ENCODE results near the gene LRMDA. TPM values are rescaled to one million over a fixed set of nuclear protein-coding genes. Genes with fewer than 3 reads are reported as not detected.

LRMDA gene
- total RNA-seq, 3 donors from 2014 or later (not counting 1 experiment from before 2014, with no cell fraction given) = 1.4 to 2.4 (median 2.1) TPM

- no peaks in the 10 kb centered on the region for H3K4me1 ChIP-seq (ENCODE audit: control insufficient read depth, insufficient read depth, low read length)
- DNase-seq = no peak
- TF ChIP-seq CTCF (IDR thresholded peaks at IDR 0.05) = no peak
- no peaks in the 10 kb centered on the region for H3K27me3 ChIP-seq (ENCODE audit: control insufficient read depth, insufficient read depth, low read length)
- no peak for ATAC-seq
- Mint-ChIP-seq H3K9me3 (peaks cover 0 to 2% of the 10 kb centered on the region in 2 donors), H3K27me3 (ENCODE audit: low read depth in 2 of 2) (peaks cover 0 to 6% of the 10 kb centered on the region in 2 donors), H3K27ac (no peak overlapping the region), H3K4me1 (no peaks in the 10 kb centered on the region), H3K4me3 (no peak overlapping the region), H3K36me3 (no peaks in the 10 kb centered on the region)
- WGBS (ENCODE audit: insufficient coverage) = 87% methylated on average over 4 of the region's 5 CpGs
- no peaks in the 10 kb centered on the region for H3K9me3 ChIP-seq (ENCODE audit: control insufficient read depth, insufficient read depth, low read length)
- intact Hi-C loops (cut with micrococcal nuclease) = no loop called here
- no peak overlapping the region for H3K27ac ChIP-seq (ENCODE audit: low read length)
- no peak overlapping the region for H3K4me3 ChIP-seq (ENCODE audit: low read length)
- H3K36me3 ChIP-seq (ENCODE audit: control insufficient read depth, insufficient read depth, low read length) = no peaks in the 10 kb centered on the region
These were observed 1023.2 kb downstream of the LRMDA start for GRCh38 chr10:76454506-76455140.

DNA sequence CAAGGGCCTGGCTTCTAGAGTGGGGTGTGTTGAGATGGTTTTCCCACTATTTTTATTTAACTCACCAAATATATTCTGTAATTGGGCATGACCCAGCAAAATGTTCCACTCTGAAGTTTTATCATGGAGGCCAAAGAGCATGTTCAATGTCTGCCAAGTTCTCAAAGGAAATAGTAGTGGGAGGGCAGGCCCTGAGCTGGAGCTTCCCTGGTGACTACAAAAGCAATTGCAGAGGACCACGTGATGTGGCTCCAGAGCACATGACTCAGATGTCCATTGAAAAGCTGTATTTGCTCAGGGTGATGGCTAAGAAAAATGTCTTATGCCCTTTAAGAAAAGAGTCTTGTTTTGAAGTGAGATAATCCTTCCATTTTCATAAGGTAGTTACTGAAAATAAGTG, 1024.8 kb downstream of the LRMDA start:
- WGBS (ENCODE audit: insufficient coverage) = 88% methylated on average over 1 of the region's 1 CpG
- Histone ChIP-seq H3K9me3 (ENCODE audit: control insufficient read depth, insufficient read depth, low read length) (no peaks in the 10 kb centered on the region), H3K27me3 (ENCODE audit: control insufficient read depth, insufficient read depth, low read length) (no peaks in the 10 kb centered on the region), H3K27ac (ENCODE audit: low read length) (no peak overlapping the region), H3K36me3 (ENCODE audit: control insufficient read depth, insufficient read depth, low read length) (no peaks in the 10 kb centered on the region), H3K4me1 (ENCODE audit: control insufficient read depth, insufficient read depth, low read length) (no peaks in the 10 kb centered on the region), H3K4me3 (ENCODE audit: low read length) (no peak overlapping the region)
- H3K4me1 Mint-ChIP-seq = no peaks in the 10 kb centered on the region
- intact Hi-C loops (cut with micrococcal nuclease) = no loop called here
- no peaks in the 10 kb centered on the region for H3K27me3 Mint-ChIP-seq (ENCODE audit: low read depth in 2 of 2)
- no peak overlapping the region for H3K4me3 Mint-ChIP-seq
- DNase-seq (no peak), ATAC-seq (no peak)
- H3K9me3 Mint-ChIP-seq = peaks cover 0 to 2% of the 10 kb centered on the region in 2 donors
- no peak for TF ChIP-seq CTCF (IDR thresholded peaks at IDR 0.05)
- H3K36me3 Mint-ChIP-seq = no peaks in the 10 kb centered on the region
- H3K27ac Mint-ChIP-seq = no peak overlapping the region

DNA sequence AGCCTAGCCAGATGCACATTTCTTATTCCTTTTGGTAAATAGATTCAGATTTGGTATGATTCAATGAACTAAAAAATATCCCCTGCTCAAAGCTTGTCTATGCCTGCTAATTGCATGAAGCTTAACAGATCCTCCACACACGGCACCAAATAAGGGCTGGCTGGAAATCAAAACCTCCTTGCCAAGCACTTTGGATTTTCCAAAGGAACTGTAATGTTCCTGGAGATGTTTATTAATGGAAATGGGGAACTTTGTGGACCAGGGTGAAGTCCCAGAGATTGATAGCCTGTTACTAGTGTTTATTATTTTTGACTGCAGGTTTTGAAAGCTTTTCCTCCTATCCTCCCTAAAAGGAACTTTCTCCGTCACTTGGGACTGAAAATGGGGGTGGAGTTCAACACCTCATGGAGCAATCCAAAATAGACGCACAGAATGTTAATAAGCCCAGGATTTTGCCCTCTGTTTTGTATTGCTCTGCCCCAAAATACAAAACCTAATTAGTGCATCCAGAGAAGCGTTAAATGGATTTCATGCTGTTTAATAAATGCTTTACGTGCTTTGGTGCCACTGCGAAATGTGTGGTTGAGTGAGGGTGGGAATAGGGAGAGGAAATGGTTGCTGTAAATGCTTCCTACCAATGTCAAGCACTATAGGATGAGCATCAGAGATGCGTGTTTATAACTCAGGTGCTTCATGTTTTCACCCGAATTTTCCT, 1027.7 kb downstream of the LRMDA start:
- Histone ChIP-seq H3K4me1 (ENCODE audit: control insufficient read depth, insufficient read depth, low read length) (no peaks in the 10 kb centered on the region), H3K9me3 (ENCODE audit: control insufficient read depth, insufficient read depth, low read length) (no peaks in the 10 kb centered on the region), H3K36me3 (ENCODE audit: control insufficient read depth, insufficient read depth, low read length) (no peaks in the 10 kb centered on the region), H3K27me3 (ENCODE audit: control insufficient read depth, insufficient read depth, low read length) (no peaks in the 10 kb centered on the region), H3K4me3 (ENCODE audit: low read length) (no peak overlapping the region), H3K27ac (ENCODE audit: low read length) (no peak overlapping the region)
- intact Hi-C loops (cut with micrococcal nuclease) = no loop called here
- peaks cover 0 to 2% of the 10 kb centered on the region in 2 donors for H3K9me3 Mint-ChIP-seq
- ATAC-seq = no peak
- no peaks in the 10 kb centered on the region for H3K4me1 Mint-ChIP-seq
- H3K27me3 Mint-ChIP-seq (ENCODE audit: low read depth in 2 of 2) = no peaks in the 10 kb centered on the region
- no peaks in the 10 kb centered on the region for H3K36me3 Mint-ChIP-seq
- H3K4me3 Mint-ChIP-seq = no peak overlapping the region
- no peak overlapping the region for H3K27ac Mint-ChIP-seq
- no peak for TF ChIP-seq CTCF (IDR thresholded peaks at IDR 0.05)
- WGBS (ENCODE audit: insufficient coverage) = 91% methylated on average over 6 of the region's 8 CpGs
- DNase-seq = no peak

Data from natural killer cell (primary cell).